CD14-positive monocyte (primary cell): ENCODE measurements around the gene PAXIP1. TPM values are rescaled to one million over a fixed set of nuclear protein-coding genes. Genes with fewer than 3 reads are reported as not detected.

Experiments used
- DNase-seq, 3 donors: peaks; one replicate each; pipeline ENCODE4 v3.0.0-alpha.2; 2011 to 2022
- H2AFZ ChIP-seq: 2 replicates; pipeline ENCODE4 v1.6.0; 2012; ENCODE audit warnings: mild to moderate bottlenecking, low read depth, low read length, inconsistent platforms; ENCODE audit not compliant: insufficient read depth, poor library complexity, severe bottlenecking
- H3K27ac ChIP-seq, 2 donors: 1 replicate in 1 of 2; 2 replicates in 1 of 2; pipeline ENCODE4 v1.5.1; 2012 to 2013; ENCODE audit warnings: low read length in 2 of 2, control low read depth in 1 of 2, inconsistent platforms in 1 of 2, low read depth in 1 of 2, mild to moderate bottlenecking in 1 of 2
- H3K27me3 ChIP-seq, 2 donors: one replicate each; pipeline versions ENCODE4 v1.6.0 to v1.6.1; 2011 to 2013; ENCODE audit warnings: low read length in 2 of 2; ENCODE audit not compliant: control insufficient read depth in 2 of 2, insufficient read depth in 2 of 2
- H3K36me3 ChIP-seq, 2 donors: replicated peaks in 1 of 2; 1 replicate in 1 of 2; 2 replicates in 1 of 2; pipeline versions ENCODE4 v1.5.1 to v1.6.1; 2012 to 2013; ENCODE audit warnings: low read length in 2 of 2, control low read depth in 1 of 2, inconsistent platforms in 1 of 2, mild to moderate bottlenecking in 1 of 2; ENCODE audit not compliant: insufficient read depth in 2 of 2, control insufficient read depth in 1 of 2
- H3K4me1 ChIP-seq, 2 donors: 1 replicate in 1 of 2; 2 replicates in 1 of 2; pipeline versions ENCODE4 v1.5.1 to v1.6.1; 2012 to 2013; ENCODE audit warnings: low read length in 2 of 2, control low read depth in 1 of 2, inconsistent platforms in 1 of 2, mild to moderate bottlenecking in 1 of 2, moderate library complexity in 1 of 2; ENCODE audit not compliant: insufficient read depth in 2 of 2, control insufficient read depth in 1 of 2
- H3K4me2 ChIP-seq: replicated peaks from 2 replicates; pipeline ENCODE3; 2012; ENCODE audit warnings: low read length, moderate library complexity, mild to moderate bottlenecking; ENCODE audit not compliant: poor library complexity, severe bottlenecking; ENCODE audit errors: extremely low read depth
- H3K4me3 ChIP-seq, 3 experiments: fragments of 200-600 bp in 1 of 3; sonication (generic) in 1 of 3; replicated peaks in 1 of 3; 1 replicate in 2 of 3; 2 replicates in 1 of 3; pipeline ENCODE4 v1.5.1; 2011 to 2013; ENCODE audit warnings: low read length in 3 of 3, mild to moderate bottlenecking in 3 of 3, control low read depth in 2 of 3, low read depth in 2 of 3, inconsistent platforms in 1 of 3, moderate library complexity in 1 of 3
- H3K79me2 ChIP-seq: 2 replicates; pipeline ENCODE4 v1.6.0; 2012; ENCODE audit warnings: mild to moderate bottlenecking, control low read depth, inconsistent platforms, low read length, moderate library complexity; ENCODE audit not compliant: insufficient read depth
- H3K9ac ChIP-seq: 2 replicates; pipeline ENCODE4 v1.6.0; 2017; ENCODE audit warnings: low read length, mild to moderate bottlenecking; ENCODE audit not compliant: insufficient read depth, poor library complexity, severe bottlenecking
- H3K9me3 ChIP-seq, 2 donors: replicated peaks in 1 of 2; 1 replicate in 1 of 2; 2 replicates in 1 of 2; pipeline versions ENCODE4 v1.5.1 to v1.6.1; 2012 to 2013; ENCODE audit warnings: low read length in 2 of 2, control low read depth in 1 of 2; ENCODE audit not compliant: control insufficient read depth in 1 of 2, insufficient read depth in 1 of 2
- H4K20me1 ChIP-seq: 2 replicates; pipeline ENCODE4 v1.6.0; 2012; ENCODE audit warnings: mild to moderate bottlenecking, low read length, control low read depth, moderate library complexity; ENCODE audit not compliant: insufficient read depth
- H3K27ac Mint-ChIP-seq, 7 donors: one replicate each; pipeline ENCODE4 v1.8.0; 2020; ENCODE audit warnings: mild to moderate bottlenecking in 7 of 7, mixed read lengths in 7 of 7, moderate library complexity in 6 of 7, inconsistent platforms in 2 of 7
- H3K27me3 Mint-ChIP-seq, 3 donors: one replicate each; pipeline ENCODE4 v1.8.0; 2021 to 2022; ENCODE audit warnings: low read depth in 3 of 3, mild to moderate bottlenecking in 3 of 3, mixed read lengths in 3 of 3, moderate library complexity in 3 of 3, inconsistent platforms in 1 of 3
- H3K36me3 Mint-ChIP-seq, 2 donors: one replicate each; pipeline ENCODE4 v1.8.0; 2020; ENCODE audit warnings: mixed read lengths in 2 of 2, inconsistent platforms in 1 of 2, mild to moderate bottlenecking in 1 of 2
- H3K4me1 Mint-ChIP-seq: one replicate; pipeline ENCODE4 v1.8.0; 2020; ENCODE audit warnings: mild to moderate bottlenecking, mixed read lengths
- H3K4me3 Mint-ChIP-seq, 2 donors: one replicate each; pipeline ENCODE4 v1.8.0; 2020; ENCODE audit warnings: mild to moderate bottlenecking in 2 of 2, mixed read lengths in 2 of 2, moderate library complexity in 1 of 2
- H3K9me3 Mint-ChIP-seq, 7 donors: one replicate each; pipeline ENCODE4 v1.8.0; 2020 to 2022; ENCODE audit warnings: mixed read lengths in 7 of 7, mild to moderate bottlenecking in 6 of 7, moderate library complexity in 6 of 7, inconsistent platforms in 2 of 7
- WGBS: methylation state at CpG from one replicate; pipeline ENCODE4 v1.1.5; 2013; ENCODE audit warnings: missing lambda C conversion rate; ENCODE audit not compliant: insufficient coverage; 5-methylcytosine and 5-hydroxymethylcytosine counted together
- intact Hi-C, 2 donors: fragments of 100-400 bp; cut with micrococcal nuclease; formaldehyde crosslinking; loops; one replicate each; pipeline versions ENCODE4 v1.15.0 to v1.15.1; 2023
- polyA plus RNA-seq, 3 donors: library from polyadenylated mRNA; depleted of rRNA in 1 of 3; unstranded in 2 of 3; stranded (reverse) in 1 of 3; fragments of 300-500 nt in 2 of 3; fragments of >200 nt in 1 of 3; fragmentation: Illumina TruSeq in 2 of 3; gene quantifications; 1 replicate in 2 of 3; 2 replicates in 1 of 3; pipeline ENCODE4 v1.2.3, GENCODE V29; 2012 to 2021
- TF ChIP-seq, protein P1 (sequence below): fragments of 200-600 bp; IDR thresholded peaks from one replicate; pipeline ENCODE4 v1.8.0; 2022; ENCODE audit warnings: antibody characterized with exemption, mild to moderate bottlenecking

PAXIP1 gene
- polyA plus RNA-seq, 3 donors: 0.44 to 8.4 (median 0.58) TPM

- DNase-seq: no peak
- H3K4me2 ChIP-seq: no peak overlapping the region
- TF ChIP-seq, protein P1, sequence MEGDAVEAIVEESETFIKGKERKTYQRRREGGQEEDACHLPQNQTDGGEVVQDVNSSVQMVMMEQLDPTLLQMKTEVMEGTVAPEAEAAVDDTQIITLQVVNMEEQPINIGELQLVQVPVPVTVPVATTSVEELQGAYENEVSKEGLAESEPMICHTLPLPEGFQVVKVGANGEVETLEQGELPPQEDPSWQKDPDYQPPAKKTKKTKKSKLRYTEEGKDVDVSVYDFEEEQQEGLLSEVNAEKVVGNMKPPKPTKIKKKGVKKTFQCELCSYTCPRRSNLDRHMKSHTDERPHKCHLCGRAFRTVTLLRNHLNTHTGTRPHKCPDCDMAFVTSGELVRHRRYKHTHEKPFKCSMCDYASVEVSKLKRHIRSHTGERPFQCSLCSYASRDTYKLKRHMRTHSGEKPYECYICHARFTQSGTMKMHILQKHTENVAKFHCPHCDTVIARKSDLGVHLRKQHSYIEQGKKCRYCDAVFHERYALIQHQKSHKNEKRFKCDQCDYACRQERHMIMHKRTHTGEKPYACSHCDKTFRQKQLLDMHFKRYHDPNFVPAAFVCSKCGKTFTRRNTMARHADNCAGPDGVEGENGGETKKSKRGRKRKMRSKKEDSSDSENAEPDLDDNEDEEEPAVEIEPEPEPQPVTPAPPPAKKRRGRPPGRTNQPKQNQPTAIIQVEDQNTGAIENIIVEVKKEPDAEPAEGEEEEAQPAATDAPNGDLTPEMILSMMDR: no peak
- no peak overlapping the region for H3K27ac ChIP-seq
- H3K79me2 ChIP-seq: no peaks in the 10 kb centered on the region
- H2AFZ ChIP-seq: no peak overlapping the region
- no peaks in the 10 kb centered on the region for H3K9me3 Mint-ChIP-seq
- H3K27ac Mint-ChIP-seq: no peak overlapping the region
- H3K4me3 ChIP-seq: no peak overlapping the region
- no peaks in the 10 kb centered on the region for H3K9me3 ChIP-seq
- no peak overlapping the region for H3K9ac ChIP-seq
- H3K36me3 Mint-ChIP-seq: peaks cover 78 to 97% of the 10 kb centered on the region in 2 donors
- H3K4me3 Mint-ChIP-seq: no peak overlapping the region
- no CpG with 5 or more reads among the region's 5 CpGs for WGBS
- no peaks in the 10 kb centered on the region for H3K4me1 ChIP-seq
- H3K36me3 ChIP-seq: peaks cover 75 to 96% of the 10 kb centered on the region in 2 donors
- H3K4me1 Mint-ChIP-seq: no peaks in the 10 kb centered on the region
- H3K27me3 Mint-ChIP-seq: no peaks in the 10 kb centered on the region
- no peaks in the 10 kb centered on the region for H3K27me3 ChIP-seq
- H4K20me1 ChIP-seq: no peaks in the 10 kb centered on the region
- intact Hi-C loops: no loop called here
These were observed 55.3 kb downstream of the PAXIP1 start for GRCh38 chr7:154947604-154948003.

DNA sequence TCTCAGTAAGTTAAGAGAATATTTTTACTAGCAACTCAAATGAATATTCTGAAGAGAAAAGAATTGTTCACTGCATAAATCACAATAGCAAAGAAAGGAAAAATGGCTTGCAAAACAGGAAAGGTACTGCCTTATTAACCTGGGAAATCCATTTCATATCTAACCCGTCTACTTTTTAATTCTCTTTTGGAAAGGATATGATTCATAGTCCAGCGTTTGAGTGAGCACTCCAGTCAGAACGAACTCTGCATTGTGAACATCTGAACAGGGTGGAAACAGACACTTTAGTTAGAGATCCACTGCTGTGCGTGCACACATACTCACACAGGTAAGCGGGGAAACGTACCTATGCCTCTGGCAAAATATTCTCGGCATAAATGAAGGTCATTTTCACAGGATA is 56.8 kb downstream of the PAXIP1 start:
- Histone ChIP-seq H3K27ac (no peak overlapping the region), H3K36me3 (peaks cover 72 to 94% of the 10 kb centered on the region in 2 donors), H3K9me3 (no peaks in the 10 kb centered on the region), H3K79me2 (no peaks in the 10 kb centered on the region), H3K9ac (no peak overlapping the region), H4K20me1 (no peaks in the 10 kb centered on the region), H3K4me1 (no peaks in the 10 kb centered on the region), H2AFZ (no peak overlapping the region), H3K4me3 (no peak overlapping the region), H3K4me2 (no peak overlapping the region), H3K27me3 (no peaks in the 10 kb centered on the region)
- no peaks in the 10 kb centered on the region for H3K9me3 Mint-ChIP-seq
- no peaks in the 10 kb centered on the region for H3K27me3 Mint-ChIP-seq
- no peak overlapping the region for H3K4me3 Mint-ChIP-seq
- DNase-seq: no peak
- WGBS: 89% methylated on average over 3 of the region's 7 CpGs
- peak overlapping the region in 1 of 7 donors; percentile 5 for H3K27ac Mint-ChIP-seq
- TF ChIP-seq, protein P1: no peak
- H3K36me3 Mint-ChIP-seq: peaks cover 75 to 86% of the 10 kb centered on the region in 2 donors
- H3K4me1 Mint-ChIP-seq: no peaks in the 10 kb centered on the region
- intact Hi-C loops: no loop called here
